ENCODE results near the gene APOLD1.

The APOLD1 gene

GRCh38 chr12:12839873-12840579 lies 54.6 kb downstream of the APOLD1 start:
- peak; percentile 40 for DNase-seq (ENCODE audit: low read depth)

- no peak for DNase-seq (ENCODE audit: low read depth)
These were observed 55.1 kb downstream of the APOLD1 start for GRCh38 chr12:12840580-12840899.
